AG09319 (cell line): Measurements from ENCODE around the gene APCDD1L.

Source experiments
- DNase-seq: peaks from one replicate; pipeline ENCODE4 v3.0.0-alpha.2; 2010; ENCODE audit warnings: low read depth; ENCODE audit errors: extremely low read depth
- CTCF ChIP-seq: IDR thresholded peaks from 2 replicates; pipeline ENCODE4 v1.5.1; 2011; ENCODE audit warnings: low read depth, mild to moderate bottlenecking, inconsistent platforms, low read length, moderate library complexity

APCDD1L gene

DNA sequence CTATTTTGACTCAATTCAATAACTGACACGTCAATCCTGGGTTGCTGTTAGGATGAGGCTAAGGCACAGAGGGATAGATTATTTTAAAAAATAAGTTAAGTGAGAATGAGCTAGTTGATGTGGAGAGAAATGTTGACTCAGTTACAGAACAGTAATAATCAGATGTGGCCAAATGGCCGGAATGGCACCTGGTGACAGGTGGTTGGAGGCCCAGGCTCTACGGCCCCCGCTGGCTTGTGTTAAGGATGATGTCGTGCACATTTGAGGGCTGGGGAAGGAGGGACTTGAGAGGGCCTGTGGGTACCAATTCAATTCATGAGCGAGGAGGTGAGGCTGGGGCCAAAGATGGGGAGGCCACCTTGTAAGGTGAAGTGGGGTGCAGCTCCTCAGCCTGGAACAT lies 31.7 kb downstream of the APCDD1L start:
- no peak for DNase-seq
- no peak for TF ChIP-seq CTCF

GRCh38 chr20:58483051-58483450 lies 32.1 kb downstream of the APCDD1L start:
- DNase-seq, result no peak
- no peak for TF ChIP-seq CTCF

GRCh38 chr20:58482416-58482815 lies 32.8 kb downstream of the APCDD1L start:
- no peak for DNase-seq
- TF ChIP-seq CTCF, result no peak

GRCh38 chr20:58481481-58482021 lies 33.6 kb downstream of the APCDD1L start:
- TF ChIP-seq CTCF, result peak; percentile 64
- DNase-seq, result no peak

GRCh38 chr20:58480551-58481336 lies 34.5 kb downstream of the APCDD1L start:
- no peak for TF ChIP-seq CTCF
- no peak for DNase-seq

DNA sequence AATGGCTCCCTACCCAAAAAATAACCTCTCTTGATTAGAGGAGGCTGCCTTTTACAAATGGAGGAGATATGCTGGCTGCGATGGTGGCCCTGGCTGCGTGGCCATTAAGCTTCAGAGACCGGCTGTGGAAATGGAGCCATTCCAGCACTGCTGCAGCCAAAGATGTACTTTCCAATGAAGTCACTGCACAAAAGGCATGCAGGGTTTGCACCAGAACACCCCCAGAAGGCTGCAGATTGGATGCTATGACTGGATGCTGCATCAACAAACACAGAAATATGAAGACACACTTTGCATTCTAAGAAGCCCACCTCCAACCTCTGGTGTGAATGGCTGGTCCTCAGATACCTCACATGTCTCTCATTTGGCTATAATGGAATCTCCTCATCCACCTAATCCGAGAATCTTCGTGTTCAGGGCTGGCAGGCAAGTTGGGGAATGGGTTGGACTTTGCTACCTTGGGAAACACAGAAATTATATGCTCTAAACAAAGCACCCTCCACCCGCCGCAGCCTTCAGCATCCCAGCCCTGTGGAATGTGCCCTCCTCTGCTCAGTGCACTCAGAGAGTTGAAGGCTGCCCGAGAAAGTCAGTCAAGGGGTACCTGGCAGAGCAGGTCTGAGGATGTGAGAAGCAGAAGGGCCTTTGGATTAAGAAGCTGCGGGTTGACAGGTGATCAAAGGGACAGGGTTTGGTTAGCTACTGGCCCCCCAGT lies 35.3 kb downstream of the APCDD1L start:
- TF ChIP-seq CTCF, result no peak
- no peak for DNase-seq

- no peak for DNase-seq
- TF ChIP-seq CTCF, result no peak
Measured at GRCh38 chr20:58478141-58478805, 36.9 kb downstream of the APCDD1L start.
